MM.1S (cell line): ENCODE measurements around the gene SIPA1.

Experiments
- EZH2 ChIP-seq: fragments of 300-600 bp; sonication (generic); optimal IDR thresholded peaks from 2 replicates; pipeline ENCODE3; 2017; ENCODE audit warnings: low read depth, mild to moderate bottlenecking, antibody characterized with exemption, low read length, mixed read lengths
- EZH2phosphoT487 ChIP-seq: fragments of 300-600 bp; sonication (generic); IDR thresholded peaks from 2 replicates; pipeline ENCODE4 v1.6.1; 2018; ENCODE audit warnings: antibody characterized with exemption, low read length
- TF ChIP-seq, protein P1 (sequence below): fragments of 300-600 bp; sonication (generic); IDR thresholded peaks from 2 replicates; pipeline ENCODE4 v1.5.1; 2016; ENCODE audit warnings: antibody characterized with exemption, low read length, mixed read lengths

DNA sequence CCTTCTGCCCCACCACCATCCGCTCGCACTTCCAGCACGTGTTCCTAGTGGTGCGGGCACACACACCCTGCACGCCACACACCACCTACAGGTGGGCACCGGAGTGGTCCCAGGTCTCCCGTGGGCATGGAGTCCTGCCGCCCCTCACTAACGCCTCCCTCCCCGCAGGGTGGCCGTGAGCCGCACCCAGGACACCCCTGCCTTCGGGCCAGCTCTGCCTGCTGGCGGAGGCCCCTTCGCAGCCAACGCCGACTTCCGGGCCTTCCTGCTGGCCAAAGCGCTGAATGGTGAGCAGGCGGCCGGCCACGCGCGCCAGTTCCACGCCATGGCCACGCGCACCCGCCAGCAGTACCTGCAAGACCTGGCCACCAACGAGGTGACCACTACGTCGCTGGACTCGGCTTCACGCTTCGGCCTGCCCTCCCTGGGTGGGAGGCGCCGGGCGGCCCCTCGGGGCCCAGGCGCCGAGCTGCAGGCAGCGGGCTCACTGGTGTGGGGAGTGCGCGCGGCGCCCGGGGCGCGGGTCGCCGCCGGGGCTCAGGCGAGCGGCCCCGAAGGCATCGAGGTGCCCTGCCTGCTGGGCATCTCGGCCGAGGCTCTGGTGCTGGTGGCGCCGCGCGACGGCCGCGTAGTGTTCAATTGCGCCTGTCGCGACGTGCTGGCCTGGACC is 8.5 kb downstream of the SIPA1 start:
- TF ChIP-seq, protein P1, sequence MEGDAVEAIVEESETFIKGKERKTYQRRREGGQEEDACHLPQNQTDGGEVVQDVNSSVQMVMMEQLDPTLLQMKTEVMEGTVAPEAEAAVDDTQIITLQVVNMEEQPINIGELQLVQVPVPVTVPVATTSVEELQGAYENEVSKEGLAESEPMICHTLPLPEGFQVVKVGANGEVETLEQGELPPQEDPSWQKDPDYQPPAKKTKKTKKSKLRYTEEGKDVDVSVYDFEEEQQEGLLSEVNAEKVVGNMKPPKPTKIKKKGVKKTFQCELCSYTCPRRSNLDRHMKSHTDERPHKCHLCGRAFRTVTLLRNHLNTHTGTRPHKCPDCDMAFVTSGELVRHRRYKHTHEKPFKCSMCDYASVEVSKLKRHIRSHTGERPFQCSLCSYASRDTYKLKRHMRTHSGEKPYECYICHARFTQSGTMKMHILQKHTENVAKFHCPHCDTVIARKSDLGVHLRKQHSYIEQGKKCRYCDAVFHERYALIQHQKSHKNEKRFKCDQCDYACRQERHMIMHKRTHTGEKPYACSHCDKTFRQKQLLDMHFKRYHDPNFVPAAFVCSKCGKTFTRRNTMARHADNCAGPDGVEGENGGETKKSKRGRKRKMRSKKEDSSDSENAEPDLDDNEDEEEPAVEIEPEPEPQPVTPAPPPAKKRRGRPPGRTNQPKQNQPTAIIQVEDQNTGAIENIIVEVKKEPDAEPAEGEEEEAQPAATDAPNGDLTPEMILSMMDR, result no peak
- TF ChIP-seq EZH2, result no peak
- no peak for TF ChIP-seq EZH2phosphoT487
